ENCODE results near the gene POU2AF1. TPM values are rescaled to one million over a fixed set of nuclear protein-coding genes. Genes with fewer than 3 reads are reported as not detected.

The POU2AF1 gene
- total RNA-seq, 1 donor from 2014 or later: not detected

DNA sequence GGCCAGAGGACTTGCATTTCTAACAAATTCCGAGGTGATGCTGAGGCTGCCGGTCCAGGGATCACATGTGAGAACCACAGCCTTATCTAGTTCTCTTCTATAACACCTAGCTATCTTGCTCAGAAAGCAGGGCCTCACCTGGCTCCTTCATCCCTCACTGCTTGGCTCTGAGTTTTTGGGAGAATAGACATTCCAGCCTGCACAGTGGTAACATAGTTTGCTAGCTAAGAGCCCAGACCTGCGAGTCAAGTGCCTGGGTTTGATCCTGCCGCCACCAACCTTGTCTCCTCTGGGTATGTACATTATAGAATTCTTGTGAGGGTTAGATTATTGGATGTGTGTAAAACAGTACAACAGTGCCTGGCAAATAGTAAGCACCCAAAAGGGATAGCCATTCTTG lies 13.5 kb upstream of the POU2AF1 start:
- Mint-ChIP-seq H3K36me3 (ENCODE audit: low read depth) (no peaks in the 10 kb centered on the region), H3K27me3 (ENCODE audit: low read depth) (peaks cover 15% of the 10 kb centered on the region), H3K4me3 (ENCODE audit: unreplicated experiment) (no peak overlapping the region), H3K27ac (ENCODE audit: unreplicated experiment) (no peak overlapping the region), H3K4me1 (ENCODE audit: low read depth) (no peaks in the 10 kb centered on the region), H3K9me3 (ENCODE audit: low read depth) (no peaks in the 10 kb centered on the region)
- no peak for DNase-seq (ENCODE audit: low spot score)
- TF ChIP-seq CTCF (IDR thresholded peaks at IDR 0.05): no peak

- Mint-ChIP-seq H3K4me3 (ENCODE audit: unreplicated experiment) (no peak overlapping the region), H3K36me3 (ENCODE audit: low read depth) (no peaks in the 10 kb centered on the region), H3K27me3 (ENCODE audit: low read depth) (peaks cover 15% of the 10 kb centered on the region), H3K9me3 (ENCODE audit: low read depth) (peaks cover 5% of the 10 kb centered on the region), H3K4me1 (ENCODE audit: low read depth) (no peaks in the 10 kb centered on the region), H3K27ac (ENCODE audit: unreplicated experiment) (no peak overlapping the region)
- no peak for TF ChIP-seq CTCF (IDR thresholded peaks at IDR 0.05)
- DNase-seq (ENCODE audit: low spot score): no peak
Measured at GRCh38 chr11:111391328-111392124, 12.5 kb upstream of the POU2AF1 start.

GRCh38 chr11:111388842-111389241 lies 9.8 kb upstream of the POU2AF1 start:
- no peak for TF ChIP-seq CTCF (IDR thresholded peaks at IDR 0.05)
- no peak overlapping the region for H3K27ac Mint-ChIP-seq (ENCODE audit: unreplicated experiment)
- H3K4me3 Mint-ChIP-seq (ENCODE audit: unreplicated experiment): no peak overlapping the region
- no peaks in the 10 kb centered on the region for H3K36me3 Mint-ChIP-seq (ENCODE audit: low read depth)
- H3K9me3 Mint-ChIP-seq (ENCODE audit: low read depth): peaks cover 5% of the 10 kb centered on the region
- no peak for DNase-seq (ENCODE audit: low spot score)
- H3K4me1 Mint-ChIP-seq (ENCODE audit: low read depth): no peaks in the 10 kb centered on the region
- peaks cover 8% of the 10 kb centered on the region for H3K27me3 Mint-ChIP-seq (ENCODE audit: low read depth)

- Mint-ChIP-seq H3K4me1 (ENCODE audit: low read depth) (no peaks in the 10 kb centered on the region), H3K27ac (ENCODE audit: unreplicated experiment) (no peak overlapping the region), H3K27me3 (ENCODE audit: low read depth) (peaks cover 5% of the 10 kb centered on the region), H3K36me3 (ENCODE audit: low read depth) (no peaks in the 10 kb centered on the region), H3K4me3 (ENCODE audit: unreplicated experiment) (no peak overlapping the region), H3K9me3 (ENCODE audit: low read depth) (peaks cover 5% of the 10 kb centered on the region)
- TF ChIP-seq CTCF (IDR thresholded peaks at IDR 0.05): no peak
- no peak for DNase-seq (ENCODE audit: low spot score)
Measured at GRCh38 chr11:111388420-111388819, 9.3 kb upstream of the POU2AF1 start.

DNA sequence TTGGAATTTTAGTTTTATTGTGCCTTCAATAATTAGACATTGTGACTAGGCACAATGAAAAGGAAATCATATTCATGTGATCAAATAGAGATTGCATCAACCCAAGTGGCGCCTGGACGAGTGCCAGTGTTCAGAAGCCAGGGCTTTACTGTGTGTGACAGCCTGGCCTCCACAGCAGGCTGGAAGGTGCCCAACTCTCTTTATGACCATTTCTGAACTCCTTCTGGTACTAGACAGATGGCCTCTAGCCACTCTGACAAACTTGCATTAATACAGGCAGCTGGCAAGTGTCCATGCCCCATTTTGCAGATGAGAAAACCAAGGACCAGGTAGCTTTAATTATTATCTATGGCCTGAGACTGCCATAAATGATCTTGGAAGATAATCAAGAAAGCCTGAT lies 8.3 kb upstream of the POU2AF1 start:
- peaks cover 5% of the 10 kb centered on the region for H3K9me3 Mint-ChIP-seq (ENCODE audit: low read depth)
- DNase-seq (ENCODE audit: low spot score): no peak

More for the DNA sequence above, 8.3 kb upstream of the POU2AF1 start:
- no peak overlapping the region for H3K4me3 Mint-ChIP-seq (ENCODE audit: unreplicated experiment)
- H3K27me3 Mint-ChIP-seq (ENCODE audit: low read depth): peaks cover 4% of the 10 kb centered on the region
- no peaks in the 10 kb centered on the region for H3K36me3 Mint-ChIP-seq (ENCODE audit: low read depth)
- H3K4me1 Mint-ChIP-seq (ENCODE audit: low read depth): no peaks in the 10 kb centered on the region
- no peak for TF ChIP-seq CTCF (IDR thresholded peaks at IDR 0.05)
- no peak overlapping the region for H3K27ac Mint-ChIP-seq (ENCODE audit: unreplicated experiment)

Data from chondrocyte (in vitro differentiated cells).